C4-2B (cell line): ENCODE results near the gene NF1.

Source experiments
- ZFX ChIP-seq: fragments of 450-650 bp; IDR thresholded peaks from 2 replicates; pipeline ENCODE4 v1.6.1; 2017
- TF ChIP-seq, protein P1 (sequence below): fragments of 450-650 bp; conservative IDR thresholded peaks from 2 replicates; pipeline ENCODE4 v1.5.1; 2017; ENCODE audit warnings: mild to moderate bottlenecking

GRCh38 chr17:31058976-31059375 is 35.8 kb upstream of the NF1 start:
- TF ChIP-seq, protein P1, sequence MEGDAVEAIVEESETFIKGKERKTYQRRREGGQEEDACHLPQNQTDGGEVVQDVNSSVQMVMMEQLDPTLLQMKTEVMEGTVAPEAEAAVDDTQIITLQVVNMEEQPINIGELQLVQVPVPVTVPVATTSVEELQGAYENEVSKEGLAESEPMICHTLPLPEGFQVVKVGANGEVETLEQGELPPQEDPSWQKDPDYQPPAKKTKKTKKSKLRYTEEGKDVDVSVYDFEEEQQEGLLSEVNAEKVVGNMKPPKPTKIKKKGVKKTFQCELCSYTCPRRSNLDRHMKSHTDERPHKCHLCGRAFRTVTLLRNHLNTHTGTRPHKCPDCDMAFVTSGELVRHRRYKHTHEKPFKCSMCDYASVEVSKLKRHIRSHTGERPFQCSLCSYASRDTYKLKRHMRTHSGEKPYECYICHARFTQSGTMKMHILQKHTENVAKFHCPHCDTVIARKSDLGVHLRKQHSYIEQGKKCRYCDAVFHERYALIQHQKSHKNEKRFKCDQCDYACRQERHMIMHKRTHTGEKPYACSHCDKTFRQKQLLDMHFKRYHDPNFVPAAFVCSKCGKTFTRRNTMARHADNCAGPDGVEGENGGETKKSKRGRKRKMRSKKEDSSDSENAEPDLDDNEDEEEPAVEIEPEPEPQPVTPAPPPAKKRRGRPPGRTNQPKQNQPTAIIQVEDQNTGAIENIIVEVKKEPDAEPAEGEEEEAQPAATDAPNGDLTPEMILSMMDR = no peak
- no peak for TF ChIP-seq ZFX
